Thymus (tissue), 14 donors: ENCODE data around the gene AQP5. TPM values are rescaled to one million over a fixed set of nuclear protein-coding genes. Genes with fewer than 3 reads are reported as not detected.

Source experiments
- DNase-seq, 9 donors: peaks; one replicate each; pipeline ENCODE4 v3.0.0-alpha.2; 2013; ENCODE audit warnings: low spot score in 9 of 9, low read depth in 6 of 9, missing footprints in 1 of 9
- H3K27ac ChIP-seq, 2 donors: one replicate each; pipeline ENCODE4 v1.5.1; 2013; ENCODE audit warnings: control low read depth in 1 of 2, low read depth in 1 of 2, low read length in 1 of 2, mild to moderate bottlenecking in 1 of 2, moderate library complexity in 1 of 2
- H3K27me3 ChIP-seq, 2 donors: one replicate each; pipeline ENCODE4 v1.5.1; 2013; ENCODE audit warnings: low read length in 1 of 2; ENCODE audit not compliant: control insufficient read depth in 2 of 2, insufficient read depth in 1 of 2
- H3K36me3 ChIP-seq, 2 donors: one replicate each; pipeline ENCODE4 v1.5.1; 2013; ENCODE audit warnings: low read length in 1 of 2, mild to moderate bottlenecking in 1 of 2, moderate library complexity in 1 of 2; ENCODE audit not compliant: control insufficient read depth in 2 of 2, insufficient read depth in 2 of 2
- H3K4me1 ChIP-seq, 2 donors: one replicate each; pipeline ENCODE4 v1.5.1; 2013; ENCODE audit warnings: low read length in 2 of 2; ENCODE audit not compliant: control insufficient read depth in 2 of 2, insufficient read depth in 2 of 2
- H3K4me3 ChIP-seq, 2 donors: one replicate each; pipeline ENCODE4 v1.5.1; 2013; ENCODE audit warnings: low read length in 2 of 2, control low read depth in 1 of 2, mild to moderate bottlenecking in 1 of 2
- H3K9me3 ChIP-seq, 2 donors: one replicate each; pipeline ENCODE4 v1.5.1; 2013; ENCODE audit warnings: low read length in 1 of 2, mild to moderate bottlenecking in 1 of 2; ENCODE audit not compliant: control insufficient read depth in 2 of 2, insufficient read depth in 1 of 2
- WGBS: extraction: QIAGEN DNeasy Blood & Tissue Kit; methylation state at CpG from one replicate; pipeline ENCODE4 v1.1.7; 2013; 5-methylcytosine and 5-hydroxymethylcytosine counted together
- long read RNA-seq, 10 donors: transcript quantifications; one replicate each; lab custom pipeline, GENCODE V29; 2026
- polyA plus RNA-seq: library from polyadenylated mRNA; stranded (reverse); fragments of 200-250 nt; gene quantifications from one replicate; pipeline ENCODE4 v1.2.3, GENCODE V29; 2013
- total RNA-seq: library from RNA; stranded (reverse); fragments of 120-200 nt; gene quantifications from one replicate; pipeline ENCODE4 v1.2.4, GENCODE V29; 2013
- donor health status: healthy.

The AQP5 gene
- 0.09 TPM for total RNA-seq
- 0.37 TPM for polyA plus RNA-seq
- long read RNA-seq, donor 1, result 0 reads
- long read RNA-seq, donor 2, result 0 reads
- long read RNA-seq, donor 3, result 0 reads
- long read RNA-seq, donor 4, result 0 reads
- long read RNA-seq, donor 5, result 0 reads
- long read RNA-seq, donor 6, result 0 reads
- long read RNA-seq, donor 7, result 0 reads
- long read RNA-seq, donor 8, result 0 reads
- long read RNA-seq, donor 9, result 0 reads
- long read RNA-seq, donor 10, result 0 reads

DNA sequence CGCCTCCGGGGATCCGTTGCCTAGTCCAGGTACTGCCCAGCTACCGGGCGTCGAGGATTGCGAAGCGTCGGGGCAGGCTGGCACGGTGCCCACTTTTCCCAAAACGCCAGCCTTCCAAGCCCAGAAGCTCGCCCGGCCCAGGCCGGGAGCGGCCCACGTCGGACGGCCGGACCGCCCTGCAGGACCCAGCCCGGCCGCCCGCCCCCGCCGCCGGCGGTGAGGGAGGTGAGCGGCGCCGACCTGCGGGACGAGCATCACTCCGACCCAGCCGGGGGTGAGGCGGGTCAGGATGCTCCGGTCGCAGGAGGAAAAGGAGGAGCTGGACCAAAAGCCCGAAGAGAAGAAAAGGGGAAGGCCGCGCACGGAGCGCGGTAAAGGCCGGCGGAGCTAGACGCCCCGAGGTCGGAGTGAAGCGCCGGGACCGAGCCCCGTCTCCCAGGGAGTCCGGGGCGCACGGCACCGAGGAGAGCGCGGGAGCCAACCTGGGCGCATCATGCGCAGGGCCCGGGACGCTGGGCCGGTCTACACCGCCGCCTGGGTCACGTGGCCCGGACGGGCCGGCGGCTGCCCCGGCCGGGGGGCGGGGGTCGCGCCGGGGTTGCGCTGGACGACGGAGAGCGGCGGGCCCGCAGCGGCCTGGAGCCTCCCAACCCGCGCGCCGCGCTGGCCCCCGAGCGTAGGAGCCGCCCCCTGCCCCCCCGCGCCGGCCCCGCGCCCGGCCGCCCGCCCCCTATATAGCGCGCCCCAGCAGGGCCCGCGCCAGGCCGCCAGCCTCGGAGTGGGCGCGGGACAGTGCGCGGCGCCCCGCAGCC is at the start of gene AQP5:
Gene AQP5 (plus strand): TSS at position 762 of the 812 bp plus-strand sequence. CDS start 146 bp downstream, outside the sequence.
- DNase-seq, result no peak
- H3K27me3 ChIP-seq, result peaks cover 79 to 97% of the 10 kb centered on the region in 2 donors
- H3K4me1 ChIP-seq, result peaks cover 6 to 12% of the 10 kb centered on the region in 2 donors
- 6% methylated on average over 111 of the region's 111 CpGs for WGBS
- no peaks in the 10 kb centered on the region for H3K36me3 ChIP-seq
- no peak within 1 kb of the TSS for H3K27ac ChIP-seq
- no peaks in the 10 kb centered on the region for H3K9me3 ChIP-seq
- H3K4me3 ChIP-seq, result peak within 1 kb of the TSS in 1 of 2 donors; percentile 14

DNA sequence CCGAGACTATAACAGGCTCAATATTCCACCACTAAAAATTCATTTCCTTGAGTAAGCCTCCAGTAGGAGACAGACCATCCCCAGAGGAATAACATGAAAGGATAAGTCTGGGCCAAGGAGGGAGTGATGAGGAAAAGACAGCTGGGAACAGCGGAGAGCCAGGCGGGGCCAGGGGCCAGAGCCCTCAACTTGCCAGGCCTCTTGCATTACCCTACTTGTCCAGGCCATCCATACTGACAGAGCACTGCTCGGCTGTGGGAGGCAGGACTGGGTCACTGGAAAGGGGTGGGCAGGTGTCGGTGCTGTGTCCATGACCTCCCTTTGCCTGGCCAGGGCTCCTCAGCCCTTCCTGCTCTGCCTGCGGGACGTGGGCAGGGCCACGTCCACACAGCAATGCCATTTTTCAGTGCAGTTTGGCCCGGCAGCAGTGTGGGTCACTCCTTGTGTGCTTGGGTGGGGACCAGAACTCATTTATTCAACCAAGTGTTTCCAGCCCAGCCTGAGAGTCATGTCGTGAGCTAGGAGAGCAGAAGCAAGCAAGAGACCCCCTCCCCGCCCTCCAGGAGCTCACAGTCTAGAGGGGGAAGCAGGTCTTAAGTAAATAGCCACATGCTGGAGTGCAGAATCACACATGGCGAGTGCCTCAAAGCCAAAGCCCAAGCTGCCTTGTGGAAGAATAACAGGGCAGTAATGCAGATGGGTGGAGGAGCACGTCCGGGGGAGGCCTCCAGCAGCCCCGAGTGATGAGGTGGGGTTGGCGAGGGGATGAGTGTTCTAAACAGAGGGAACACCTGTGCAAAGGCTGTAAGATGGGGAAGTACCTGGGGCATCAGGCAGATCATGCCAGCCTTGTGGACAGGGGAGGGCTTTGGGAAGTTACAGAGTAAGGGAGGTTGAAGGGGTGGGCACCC is 49.1 kb upstream of the AQP5 start:
- Histone ChIP-seq H3K27ac (no peak overlapping the region), H3K36me3 (no peaks in the 10 kb centered on the region), H3K27me3 (peaks cover 0 to 13% of the 10 kb centered on the region in 2 donors), H3K9me3 (no peaks in the 10 kb centered on the region), H3K4me1 (no peaks in the 10 kb centered on the region), H3K4me3 (no peak overlapping the region)
- DNase-seq, result no peak
- WGBS, result 89% methylated on average over 16 of the region's 16 CpGs

DNA sequence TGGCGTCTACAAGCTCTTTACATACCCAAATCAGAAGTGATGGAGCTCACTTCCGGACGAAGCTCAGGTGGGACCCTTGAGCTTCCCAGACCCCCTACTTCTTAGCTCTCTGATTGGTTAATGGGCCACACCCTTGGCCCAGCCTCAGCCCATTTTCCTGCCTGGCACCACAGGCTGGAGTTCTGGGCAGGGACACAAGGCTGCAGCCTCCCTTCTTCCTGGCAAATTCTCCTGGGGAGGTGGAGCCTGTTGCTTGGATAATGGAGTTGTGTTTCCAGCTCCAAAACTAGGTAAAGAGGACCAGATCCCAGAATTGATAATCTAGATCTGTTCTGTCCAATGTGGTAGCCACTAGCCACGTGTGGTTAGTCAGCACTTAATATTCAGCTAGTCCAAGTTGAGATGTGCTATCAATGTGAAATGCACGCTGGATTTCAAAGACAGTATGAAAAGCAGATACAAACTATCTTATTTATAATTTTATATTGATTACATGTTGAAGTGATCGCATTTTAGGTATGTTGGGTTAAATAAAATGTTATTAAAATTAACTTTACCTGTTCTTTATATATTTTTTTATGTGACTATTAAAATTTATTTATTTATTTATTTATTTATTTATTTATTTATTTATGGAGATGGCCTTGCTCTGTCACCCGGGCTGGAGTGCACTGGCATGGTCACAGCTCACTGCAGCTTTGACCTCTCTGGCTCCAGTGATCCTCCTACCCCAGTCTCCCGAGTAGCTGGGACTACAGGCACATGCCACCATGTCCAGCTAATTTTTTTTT is 45.3 kb upstream of the AQP5 start:
- H3K4me1 ChIP-seq, result no peaks in the 10 kb centered on the region
- peaks cover 0 to 21% of the 10 kb centered on the region in 2 donors for H3K27me3 ChIP-seq
- no peaks in the 10 kb centered on the region for H3K36me3 ChIP-seq
- 93% methylated on average over 8 of the region's 8 CpGs for WGBS
- H3K27ac ChIP-seq, result no peak overlapping the region
- no peaks in the 10 kb centered on the region for H3K9me3 ChIP-seq
- no peak for DNase-seq
- H3K4me3 ChIP-seq, result no peak overlapping the region

DNA sequence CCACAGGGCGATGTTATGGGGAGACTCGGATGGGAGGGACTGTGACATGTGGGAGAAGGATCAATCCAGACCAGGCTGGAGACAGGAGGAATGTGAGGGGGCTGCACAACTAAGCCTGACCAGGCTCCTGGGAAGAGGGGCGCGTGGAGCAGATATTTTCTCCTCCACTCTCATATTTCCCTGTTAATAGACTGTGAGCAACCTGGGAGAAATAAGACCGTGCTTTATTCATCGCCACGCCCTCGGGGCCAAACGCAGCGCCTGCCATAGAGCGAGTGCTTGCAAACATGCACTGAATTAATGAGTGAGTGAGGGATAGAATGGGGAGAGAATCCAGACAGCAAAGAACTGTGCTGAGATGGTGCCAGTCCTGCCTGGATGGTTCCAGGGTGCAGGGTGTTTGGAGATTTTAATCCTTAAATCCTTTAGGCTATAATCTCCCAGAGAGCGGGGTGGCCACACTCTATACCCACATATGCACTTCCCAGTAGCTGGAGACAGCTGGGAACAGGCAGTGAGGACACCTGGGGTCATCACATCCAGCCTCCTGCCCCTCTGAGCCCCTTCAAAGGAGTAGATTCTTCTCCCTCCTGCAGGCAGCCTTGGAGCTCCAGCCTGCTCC is 44.4 kb upstream of the AQP5 start:
- no peak overlapping the region for H3K4me3 ChIP-seq
- no peaks in the 10 kb centered on the region for H3K36me3 ChIP-seq
- H3K4me1 ChIP-seq, result no peaks in the 10 kb centered on the region
- WGBS, result 97% methylated on average over 12 of the region's 12 CpGs
- no peak overlapping the region for H3K27ac ChIP-seq
- peaks cover 0 to 21% of the 10 kb centered on the region in 2 donors for H3K27me3 ChIP-seq
- no peak for DNase-seq
- H3K9me3 ChIP-seq, result no peaks in the 10 kb centered on the region

DNA sequence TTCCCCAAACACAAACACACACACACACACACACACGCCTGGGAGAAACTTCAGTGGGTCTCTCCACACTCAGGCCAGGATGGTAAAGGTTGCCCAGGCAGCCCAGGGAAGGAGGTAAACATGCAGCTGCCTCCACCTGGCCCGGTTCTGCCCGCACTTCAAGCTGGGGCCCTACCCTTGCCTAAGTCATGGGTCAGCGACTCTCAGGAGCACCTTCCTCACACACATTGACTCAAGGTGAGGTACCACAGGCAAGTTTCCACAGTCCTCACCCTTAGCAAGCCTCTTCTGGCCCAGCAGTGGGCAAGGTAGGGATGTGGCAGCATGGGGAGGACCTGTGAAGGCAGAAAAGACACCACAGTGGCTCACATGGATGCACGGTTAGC is 43.9 kb upstream of the AQP5 start:
- H3K36me3 ChIP-seq, result no peaks in the 10 kb centered on the region
- DNase-seq, result no peak
- peaks cover 0 to 24% of the 10 kb centered on the region in 2 donors for H3K27me3 ChIP-seq
- no peak overlapping the region for H3K4me3 ChIP-seq
- H3K4me1 ChIP-seq, result no peaks in the 10 kb centered on the region
- WGBS, result 91% methylated on average over 5 of the region's 5 CpGs
- H3K27ac ChIP-seq, result no peak overlapping the region
- no peaks in the 10 kb centered on the region for H3K9me3 ChIP-seq

DNA sequence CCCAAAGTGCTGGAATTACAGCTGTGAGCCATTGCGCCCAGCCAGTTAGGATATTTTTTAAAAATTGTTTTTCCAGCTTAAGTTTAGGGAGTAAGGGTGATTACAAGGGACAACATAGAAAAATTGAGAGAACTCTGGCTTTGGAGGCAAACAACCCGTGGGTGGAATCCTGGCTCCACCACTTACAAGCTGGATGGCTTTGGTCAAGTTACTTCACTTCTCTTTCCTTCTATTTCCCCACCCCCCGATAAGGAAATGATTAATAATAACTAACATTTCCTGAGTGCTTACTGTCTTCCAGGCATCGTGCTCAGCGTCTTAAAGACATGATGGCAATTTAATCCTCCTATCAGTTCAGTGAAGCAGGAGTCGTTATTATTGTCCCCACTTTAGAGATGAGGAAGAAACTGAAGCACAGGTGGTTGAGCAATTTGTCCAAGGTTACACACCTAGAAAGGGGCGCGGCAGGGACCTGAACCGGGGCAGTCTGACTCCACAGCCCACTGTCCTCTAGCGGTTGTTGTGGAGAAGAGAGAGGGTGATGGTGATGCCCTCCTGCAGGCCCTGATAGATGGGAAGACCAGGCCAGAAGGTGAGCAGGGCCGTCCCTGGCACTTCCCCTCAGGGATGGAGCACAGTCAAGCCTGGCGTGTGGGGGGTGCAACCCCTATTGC is 41.3 kb upstream of the AQP5 start:
- WGBS, result 71% methylated on average over 12 of the region's 12 CpGs

DNA sequence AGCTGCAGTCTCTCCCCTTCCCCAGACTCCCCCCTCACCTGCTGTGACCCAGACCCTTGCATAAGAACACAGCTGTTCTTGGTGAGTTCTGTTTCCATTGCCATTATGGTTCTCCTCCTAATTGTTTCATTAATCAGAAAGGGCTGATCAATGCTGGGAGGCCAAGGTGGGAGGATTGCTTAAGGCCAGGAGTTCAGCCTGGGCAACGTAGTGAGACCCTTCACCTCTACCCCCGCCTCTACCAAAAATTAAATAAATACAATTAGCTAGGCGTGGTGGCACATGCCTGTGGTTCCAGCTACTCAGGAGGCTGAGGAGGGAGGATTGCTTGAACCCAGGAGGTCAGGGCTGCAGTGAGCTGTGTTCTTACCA is 40.8 kb upstream of the AQP5 start:
- Histone ChIP-seq H3K36me3 (no peaks in the 10 kb centered on the region), H3K27me3 (peaks cover 0 to 20% of the 10 kb centered on the region in 2 donors), H3K27ac (no peak overlapping the region), H3K4me1 (no peaks in the 10 kb centered on the region), H3K4me3 (no peak overlapping the region), H3K9me3 (no peaks in the 10 kb centered on the region)
- WGBS, result 91% methylated on average over 3 of the region's 3 CpGs
- DNase-seq, result no peak

More for the DNA sequence above, 41.3 kb upstream of the AQP5 start:
- Histone ChIP-seq H3K4me1 (no peaks in the 10 kb centered on the region), H3K27me3 (peaks cover 0 to 20% of the 10 kb centered on the region in 2 donors), H3K9me3 (no peaks in the 10 kb centered on the region), H3K36me3 (no peaks in the 10 kb centered on the region), H3K4me3 (no peak overlapping the region), H3K27ac (no peak overlapping the region)
- DNase-seq, result no peak

DNA sequence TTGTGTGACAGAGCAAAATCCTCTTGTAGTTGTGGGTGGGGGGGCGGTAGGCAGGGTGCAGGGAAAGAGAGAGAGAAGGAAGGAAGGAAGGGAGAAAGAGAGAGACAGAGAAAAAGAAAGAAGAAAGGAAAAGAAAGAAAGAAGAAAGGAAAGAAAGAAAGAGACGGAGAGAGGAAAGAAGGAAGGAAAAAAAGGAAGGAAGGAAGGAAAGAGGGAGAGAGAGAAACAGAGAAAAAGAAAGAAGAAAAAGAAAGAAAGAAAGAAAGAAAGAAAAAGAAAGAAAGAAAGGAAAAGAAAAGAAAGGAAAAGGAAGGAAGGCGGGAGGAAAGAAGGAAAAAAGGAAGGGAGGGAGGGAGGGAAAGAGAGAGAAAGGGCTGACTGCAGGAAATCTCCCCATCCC is 40.4 kb upstream of the AQP5 start:
- no peak for DNase-seq
- Histone ChIP-seq H3K27me3 (peaks cover 0 to 18% of the 10 kb centered on the region in 2 donors), H3K4me1 (no peaks in the 10 kb centered on the region), H3K36me3 (no peaks in the 10 kb centered on the region), H3K4me3 (no peak overlapping the region), H3K9me3 (no peaks in the 10 kb centered on the region), H3K27ac (no peak overlapping the region)
- WGBS, result 76% methylated on average over 3 of the region's 3 CpGs
